WTC11 (cell line): ENCODE results near the gene BASP1. TPM values are rescaled to one million over a fixed set of nuclear protein-coding genes. Genes with fewer than 3 reads are reported as not detected.

Experiments used
- ATAC-seq: fragments of 200-7000 bp; cut with Tn5 transposase; 2 replicates; pipeline ENCODE4 v1.10.0; 2021; ENCODE audit warnings: mild to moderate bottlenecking, moderate library complexity
- CTCF ChIA-PET: fragments of 300-600 bp; sonication (Branson Sonifier 250); formaldehyde crosslinking; loops from one replicate; lab custom pipeline; 2021; ENCODE audit warnings: antibody characterized with exemption; lab: Charles Lee
- POLR2A ChIA-PET: fragments of 350-600 bp; sonication (Branson Sonifier 250); formaldehyde crosslinking; loops from one replicate; lab custom pipeline; 2021; ENCODE audit warnings: antibody characterized with exemption; lab: Charles Lee
- DNase-seq: peaks from one replicate; pipeline ENCODE4 v3.0.0; 2021; ENCODE audit warnings: low spot score
- H3K27ac Mint-ChIP-seq: 2 replicates; pipeline ENCODE4 v1.8.0; 2021; ENCODE audit warnings: mixed read lengths
- H3K27me3 Mint-ChIP-seq: 2 replicates; pipeline ENCODE4 v1.8.0; 2021; ENCODE audit warnings: low read depth, mild to moderate bottlenecking, moderate library complexity, mixed read lengths
- H3K36me3 Mint-ChIP-seq: 2 replicates; pipeline ENCODE4 v1.8.0; 2021; ENCODE audit warnings: mixed read lengths
- H3K4me1 Mint-ChIP-seq: 2 replicates; pipeline ENCODE4 v1.8.0; 2022; ENCODE audit warnings: mixed read lengths
- H3K4me3 Mint-ChIP-seq: 2 replicates; pipeline ENCODE4 v1.8.0; 2021; ENCODE audit warnings: mild to moderate bottlenecking, moderate library complexity, mixed read lengths
- H3K9me3 Mint-ChIP-seq: 2 replicates; pipeline ENCODE4 v1.8.0; 2021; ENCODE audit warnings: mixed read lengths
- ARID4B ChIP-seq: sonication (generic); formaldehyde crosslinking; IDR thresholded peaks from 2 replicates; pipeline ENCODE4 v1.8.0; 2023; ENCODE audit warnings: missing genetic modification reagents, mild to moderate bottlenecking, borderline replicate concordance
- CREB1 ChIP-seq: sonication (generic); formaldehyde crosslinking; IDR thresholded peaks from 2 replicates; pipeline ENCODE4 v1.8.0; 2023; ENCODE audit warnings: mild to moderate bottlenecking, missing genetic modification reagents
- CTCF ChIP-seq: fragments of 200-600 bp; IDR thresholded peaks from 2 replicates; pipeline ENCODE4 v1.8.0; 2022; ENCODE audit warnings: antibody characterized with exemption
- ERG ChIP-seq: fragments of 250-450 bp; sonication (Bioruptor Pico); IDR thresholded peaks from 2 replicates; pipeline ENCODE4 v1.8.0; 2021; ENCODE audit warnings: mild to moderate bottlenecking
- ESRRA ChIP-seq: sonication (generic); formaldehyde crosslinking; IDR thresholded peaks from 2 replicates; pipeline ENCODE4 v1.8.1; 2022; ENCODE audit warnings: mild to moderate bottlenecking, missing genetic modification reagents, borderline replicate concordance
- GRHL2 ChIP-seq: fragments of 250-450 bp; sonication (Bioruptor Pico); IDR thresholded peaks from 2 replicates; pipeline ENCODE4 v1.8.0; 2022; ENCODE audit warnings: mild to moderate bottlenecking, moderate library complexity; ENCODE audit not compliant: insufficient replicate concordance, severe bottlenecking
- IRF1 ChIP-seq: sonication (generic); formaldehyde crosslinking; IDR thresholded peaks from 2 replicates; pipeline ENCODE4 v1.8.0; 2023; ENCODE audit warnings: missing genetic modification reagents
- IRF2 ChIP-seq: sonication (generic); formaldehyde crosslinking; IDR thresholded peaks from 2 replicates; pipeline ENCODE4 v1.8.0; 2022; ENCODE audit warnings: low read depth, missing genetic modification reagents, borderline replicate concordance
- MXD4 ChIP-seq: fragments of 250-450 bp; sonication (Bioruptor Pico); IDR thresholded peaks from 2 replicates; pipeline ENCODE4 v1.8.0; 2021; ENCODE audit warnings: mild to moderate bottlenecking, moderate library complexity, borderline replicate concordance
- MYBL2 ChIP-seq: sonication (generic); formaldehyde crosslinking; IDR thresholded peaks from 2 replicates; pipeline ENCODE4 v1.8.1; 2023; ENCODE audit warnings: mild to moderate bottlenecking, moderate library complexity, missing genetic modification reagents
- PRRX2 ChIP-seq: fragments of 250-450 bp; sonication (Bioruptor Pico); IDR thresholded peaks from 2 replicates; pipeline ENCODE4 v1.8.0; 2021; ENCODE audit warnings: mild to moderate bottlenecking
- RELA ChIP-seq: sonication (generic); formaldehyde crosslinking; IDR thresholded peaks from 2 replicates; pipeline ENCODE4 v1.8.1; 2022; ENCODE audit warnings: missing genetic modification reagents, mild to moderate bottlenecking, borderline replicate concordance
- TEAD1 ChIP-seq: sonication (generic); formaldehyde crosslinking; IDR thresholded peaks from 2 replicates; pipeline ENCODE4 v1.8.0; 2022; ENCODE audit warnings: mild to moderate bottlenecking, missing genetic modification reagents
- USF1 ChIP-seq: sonication (generic); formaldehyde crosslinking; IDR thresholded peaks from 2 replicates; pipeline ENCODE4 v1.8.0; 2022; ENCODE audit warnings: mild to moderate bottlenecking, missing genetic modification reagents
- ZBTB43 ChIP-seq: sonication (generic); formaldehyde crosslinking; IDR thresholded peaks from 2 replicates; pipeline ENCODE4 v1.8.1; 2023; ENCODE audit warnings: mild to moderate bottlenecking, missing genetic modification reagents
- ZNF317 ChIP-seq: sonication (generic); formaldehyde crosslinking; IDR thresholded peaks from 2 replicates; pipeline ENCODE4 v1.8.1; 2023; ENCODE audit warnings: low read depth, mild to moderate bottlenecking, moderate library complexity, missing genetic modification reagents, borderline replicate concordance
- total RNA-seq: library from RNA; stranded (reverse); gene quantifications from 3 replicates; pipeline ENCODE4 v1.2.3, GENCODE V29; 2021

Gene BASP1
- total RNA-seq, 1 experiment from 2014 or later = 108 TPM

GRCh38 chr5:17216176-17216973 is 1.1 kb upstream of the BASP1 start (continued):
- peak; percentile 51; the same call in 1 of the 2 replicates for TF ChIP-seq CTCF
- no peak for TF ChIP-seq IRF2 (CRISPR knock-in tag)
- no peak for TF ChIP-seq GRHL2 (CRISPR knock-in tag)
- no peak; the same call in none of the 2 replicates for TF ChIP-seq USF1
- TF ChIP-seq CREB1 (CRISPR knock-in tag) = no peak
- TF ChIP-seq RELA (CRISPR knock-in tag) = peak; percentile 80; the same call in 1 of the 2 replicates
- peak; percentile 65; the same call in 1 of the 2 replicates for TF ChIP-seq ARID4B

- Mint-ChIP-seq H3K4me1 (peaks cover 60% of the 10 kb centered on the region), H3K9me3 (no peaks in the 10 kb centered on the region), H3K27ac (no peak overlapping the region), H3K4me3 (peak overlapping the region; percentile 87), H3K36me3 (no peaks in the 10 kb centered on the region), H3K27me3 (no peaks in the 10 kb centered on the region)
- ATAC-seq = peak; percentile 8
- ChIA-PET CTCF (interaction anchor here (0.6 to 2.8 kb wide), 31 partner anchors 9 to 1675 kb away, joined by 3 to 27 read pairs (median 4); no protein-coding TSS in a partner anchor), POLR2A (interaction anchor here (0.6 to 3.4 kb wide), 3 partner anchors 185 to 394 kb away, joined by 3 to 17 read pairs (median 3); no protein-coding TSS in a partner anchor)
- TF ChIP-seq ESRRA (CRISPR knock-in tag) = no peak
- TF ChIP-seq PRRX2 (CRISPR knock-in tag) = no peak
- TF ChIP-seq IRF1 (CRISPR knock-in tag) = 0 out of 2 replicates have a peak, but pooled peaks have one; percentile 36
- no peak for TF ChIP-seq ZNF317 (CRISPR knock-in tag)
- no peak for TF ChIP-seq TEAD1
- TF ChIP-seq MXD4 (CRISPR knock-in tag) = no peak
- TF ChIP-seq ZBTB43 (CRISPR knock-in tag) = no peak
- TF ChIP-seq ERG (CRISPR knock-in tag) = no peak
- TF ChIP-seq MYBL2 (CRISPR knock-in tag) = 0 out of 2 replicates have a peak, but pooled peaks have one; percentile 2
- peak; percentile 66 for DNase-seq
Measured at GRCh38 chr5:17216974-17217492, 398 bp upstream of the BASP1 start.
